NCI-H524 (cell line): Measurements from ENCODE around the gene EPHA6.

Experiments
- DNase-seq, 2 experiments: peaks; one replicate each; lab custom pipeline; 2025; lab: John Stamatoyannopoulos, UW

EPHA6 gene

DNA sequence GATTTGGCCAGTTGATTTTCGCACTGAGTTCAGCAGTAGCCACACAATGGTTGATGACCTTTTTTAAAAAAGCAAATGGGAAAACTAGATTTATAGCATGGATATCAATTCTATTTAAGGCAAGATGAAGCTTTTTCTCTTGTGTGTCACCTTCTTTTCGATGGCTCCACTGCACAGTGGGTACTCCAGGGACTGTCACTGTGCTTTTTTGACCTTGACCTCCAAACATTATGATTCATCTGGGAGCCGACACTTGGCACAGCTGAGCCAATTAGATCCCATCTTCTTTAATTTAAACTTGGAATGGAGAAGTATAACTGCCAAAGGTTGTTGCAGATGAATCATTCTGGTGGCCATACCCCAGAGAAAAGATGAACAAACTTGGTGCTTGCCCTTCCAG is 367.3 kb downstream of the EPHA6 start:
- no peak for DNase-seq

DNA sequence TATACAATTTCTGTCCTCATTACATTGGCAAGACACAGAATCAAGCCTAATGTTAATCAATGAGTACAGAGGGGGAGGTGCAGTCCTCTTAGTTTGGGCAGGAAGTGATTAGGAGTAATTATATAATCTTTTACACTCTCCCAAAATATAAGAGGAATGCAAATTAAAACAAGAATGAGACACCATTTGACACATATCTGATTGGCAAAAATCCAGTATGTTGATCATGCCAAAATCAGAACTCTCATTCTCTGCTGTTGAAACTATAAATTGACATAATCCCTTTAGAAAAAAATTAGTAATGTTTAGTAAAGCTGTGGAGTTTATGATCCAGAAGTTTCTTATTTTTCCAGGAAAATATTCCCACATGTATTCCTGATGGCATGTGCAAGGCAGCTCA is 373.4 kb downstream of the EPHA6 start:
- DNase-seq, result no peak

DNA sequence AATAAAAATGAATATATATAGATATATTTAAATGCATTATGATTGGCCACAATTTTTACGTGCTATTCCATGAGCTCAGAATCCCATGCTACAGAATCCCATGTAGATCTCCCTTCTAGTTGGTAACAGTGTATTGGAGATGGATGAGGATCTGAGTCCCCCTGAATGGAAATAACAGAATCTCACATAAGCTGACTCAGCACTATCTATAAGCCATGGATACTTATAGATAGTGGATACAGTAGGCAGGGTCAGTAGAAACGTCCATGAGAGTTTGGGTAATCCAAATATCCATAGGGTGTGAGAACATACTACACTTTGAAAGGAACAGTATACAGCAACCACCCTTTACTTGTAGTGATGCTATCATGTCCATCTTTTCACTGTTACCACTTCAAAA is 375.4 kb downstream of the EPHA6 start:
- DNase-seq, result no peak

DNA sequence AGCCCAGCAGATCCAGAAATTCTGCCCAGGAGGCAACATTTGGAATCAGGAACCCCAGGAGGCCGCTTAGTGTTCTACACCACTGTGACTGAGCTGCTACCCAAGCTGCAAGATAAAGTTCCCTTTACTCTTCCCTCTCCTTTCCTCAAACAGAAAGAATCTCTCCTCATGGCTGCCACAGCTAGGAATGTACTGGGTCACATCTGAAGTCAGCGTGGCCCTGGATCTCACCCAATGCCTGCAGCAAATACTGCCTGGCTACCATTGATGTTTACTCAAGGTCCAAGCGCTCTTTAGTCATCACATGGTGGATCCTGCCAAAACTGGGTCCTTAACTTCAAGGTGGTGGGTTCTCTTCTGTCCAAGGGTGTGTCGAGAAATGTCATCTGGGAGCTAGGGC is 382.7 kb downstream of the EPHA6 start:
- no peak for DNase-seq

DNA sequence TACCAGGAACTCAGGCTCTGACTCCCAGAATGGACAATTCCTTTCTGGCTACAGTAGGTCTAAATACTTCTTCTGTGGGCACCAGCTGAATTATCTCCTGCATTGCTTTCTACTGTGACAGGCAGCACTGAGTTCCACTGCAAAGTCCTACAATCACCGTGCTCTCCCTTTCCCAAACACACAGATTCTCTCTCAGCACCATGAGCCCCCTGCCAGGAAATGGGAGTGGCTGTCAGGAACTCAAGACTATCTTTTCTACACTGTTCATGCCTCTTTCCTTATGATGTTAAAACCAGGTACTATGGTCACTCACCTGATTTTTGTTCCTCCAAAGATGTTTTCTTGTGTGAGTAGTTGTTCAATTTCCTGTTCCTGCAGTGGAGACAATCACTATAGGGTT is 383.4 kb downstream of the EPHA6 start:
- no peak for DNase-seq

DNA sequence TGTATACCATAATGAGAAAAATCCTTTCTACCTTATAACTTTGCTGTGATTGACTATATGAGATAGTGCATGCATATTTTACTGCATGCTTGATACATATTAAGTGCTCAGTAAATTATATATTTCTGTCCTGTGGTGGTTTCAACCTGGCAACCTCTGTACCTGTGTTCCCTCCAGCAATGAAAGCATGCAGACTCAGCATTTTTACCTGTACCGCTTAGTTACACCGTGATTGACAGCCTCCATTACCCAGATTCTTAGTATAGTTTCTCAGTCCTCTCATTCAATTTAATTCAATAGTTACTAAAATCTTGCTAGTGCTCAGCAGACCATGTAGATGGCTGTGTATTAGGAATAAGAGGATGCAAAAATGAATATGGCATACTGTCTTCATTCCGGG is 386.0 kb downstream of the EPHA6 start:
- no peak for DNase-seq

DNA sequence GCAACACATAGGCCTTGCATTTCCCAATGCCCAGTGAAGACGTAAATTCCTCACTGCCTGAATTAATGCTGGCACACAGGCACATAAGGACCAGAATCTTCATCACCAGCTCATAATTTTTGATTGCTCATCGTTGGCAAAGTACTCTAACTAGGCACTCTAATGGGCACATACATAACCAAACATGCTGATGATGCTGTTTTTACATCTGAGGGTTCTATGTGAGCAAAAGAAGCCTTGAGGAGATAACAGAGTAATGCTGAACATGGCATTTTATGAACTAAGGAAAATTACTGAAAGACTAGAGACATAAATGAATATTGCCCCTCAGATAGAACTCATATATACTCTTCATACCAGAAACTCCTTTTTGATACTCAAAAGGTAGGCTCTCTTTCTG is 387.4 kb downstream of the EPHA6 start:
- DNase-seq, result no peak

DNA sequence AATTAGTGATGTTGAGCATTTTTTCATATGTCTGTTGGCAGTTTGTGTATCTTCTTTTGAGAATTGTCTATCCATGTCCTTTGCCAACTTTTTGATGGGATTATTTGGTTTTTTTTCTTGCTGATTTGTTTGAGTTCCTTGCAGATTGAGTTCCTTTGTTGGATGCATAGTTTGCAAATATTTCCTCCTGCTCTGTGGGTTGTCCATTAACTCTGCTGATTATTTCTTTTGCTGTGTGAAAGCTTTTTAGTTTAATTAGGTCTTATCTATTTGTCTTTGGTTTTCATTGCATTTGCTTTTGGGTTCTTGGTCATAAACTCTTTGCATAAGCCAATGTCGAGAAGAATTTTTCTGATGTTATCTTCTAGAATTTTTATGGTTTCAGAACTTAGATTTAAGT is 414.6 kb downstream of the EPHA6 start:
- no peak for DNase-seq

DNA sequence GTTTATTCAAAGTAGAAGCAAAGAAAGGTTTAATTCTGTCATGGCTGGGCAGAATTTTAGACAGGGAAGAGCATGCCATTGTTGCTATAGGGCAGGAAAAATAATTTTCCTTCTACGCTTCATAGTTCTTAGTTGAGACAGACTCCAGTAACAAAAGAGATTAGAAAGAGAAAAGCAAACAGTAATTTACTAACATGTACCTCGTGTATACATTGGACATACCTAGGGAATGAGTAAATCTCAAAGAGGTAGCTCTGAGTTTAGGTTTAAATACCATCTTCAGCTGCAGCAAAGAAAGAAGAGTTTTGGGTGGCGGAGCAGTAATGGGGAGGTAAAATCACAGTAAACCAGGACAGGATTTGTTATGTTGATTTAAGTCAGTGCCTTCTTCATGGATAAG is 416.1 kb downstream of the EPHA6 start:
- DNase-seq, result no peak

DNA sequence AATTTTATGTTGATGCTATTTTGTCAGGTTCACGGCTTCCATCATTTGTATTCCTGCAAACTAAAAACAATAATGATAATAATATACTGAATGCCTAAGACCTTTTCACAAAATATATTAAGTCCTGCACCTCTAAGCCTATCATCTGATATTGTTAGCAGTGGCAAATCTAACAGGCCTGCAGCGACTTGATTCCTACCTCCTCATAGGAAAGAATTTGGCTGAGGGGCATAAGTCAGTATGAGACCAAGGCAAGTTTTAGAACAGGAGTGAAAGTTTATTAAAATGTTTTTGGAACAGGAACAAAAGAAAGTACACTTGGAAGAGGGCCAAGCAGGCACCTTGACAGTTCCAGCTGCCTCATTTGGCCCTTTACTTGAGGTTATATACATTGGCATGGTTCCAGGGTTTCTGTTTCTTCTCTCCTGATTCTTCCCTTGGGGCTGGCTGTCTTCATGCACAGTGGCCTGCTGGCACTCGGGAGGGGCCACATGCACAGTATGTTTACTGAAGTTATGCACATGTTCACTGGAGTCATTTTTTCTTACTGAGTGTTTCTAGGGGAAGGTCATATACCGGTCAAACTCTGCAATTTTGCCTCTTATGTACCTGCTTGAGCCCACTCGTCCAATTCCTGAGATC is 418.1 kb downstream of the EPHA6 start:
- peak; percentile 42 to 79 for DNase-seq

DNA sequence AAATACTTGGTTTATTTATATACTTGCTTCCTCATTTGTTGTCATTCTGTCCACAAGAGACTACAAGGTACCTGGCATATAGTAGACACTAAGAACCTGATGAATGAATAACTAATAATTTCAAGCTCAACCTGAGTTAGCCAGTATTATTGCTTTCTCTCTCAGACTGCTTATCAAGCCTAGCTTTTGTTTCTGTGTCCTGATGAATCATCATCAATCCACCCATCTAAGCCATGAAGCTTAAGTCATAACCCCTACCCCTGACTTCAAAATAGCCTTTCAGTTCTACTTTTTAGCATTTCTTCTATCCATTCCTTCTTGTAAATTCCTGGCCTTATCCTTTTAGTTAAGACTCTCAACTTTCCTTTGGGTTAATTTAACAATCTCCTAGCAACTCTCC is 420.8 kb downstream of the EPHA6 start:
- DNase-seq, result no peak

DNA sequence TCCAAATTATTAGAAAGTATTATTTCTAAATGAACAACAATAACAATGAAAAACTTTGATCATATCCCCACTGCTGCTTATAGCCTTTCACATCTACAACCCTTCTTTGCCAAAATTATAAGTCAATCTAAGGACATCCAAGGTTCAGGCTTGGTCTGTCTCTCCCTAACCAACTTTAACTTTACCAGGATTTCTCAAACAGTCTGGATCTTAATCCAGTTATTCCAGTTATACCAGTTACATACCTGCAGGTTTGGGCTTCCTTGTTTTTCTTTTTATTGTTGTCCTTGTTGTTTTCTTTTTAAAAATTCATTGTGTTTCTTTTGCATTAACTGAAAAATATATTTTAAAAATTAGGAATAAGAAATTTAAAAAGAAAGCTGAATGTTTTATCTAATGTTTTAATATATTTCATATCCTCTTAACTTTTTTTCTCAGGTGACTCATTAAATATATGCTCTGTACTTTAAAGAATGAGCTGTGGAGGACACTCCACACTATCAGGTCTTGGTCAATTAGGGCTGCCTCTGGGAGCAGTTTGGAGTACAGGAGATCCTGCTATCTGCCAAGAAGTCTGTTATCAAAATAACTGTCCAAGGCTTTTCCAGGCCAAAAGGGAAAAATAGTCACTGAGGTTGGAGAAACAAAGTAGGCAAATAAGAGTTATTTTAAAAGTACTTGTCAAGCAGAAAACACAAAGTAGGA is 421.4 kb downstream of the EPHA6 start:
- no peak for DNase-seq

DNA sequence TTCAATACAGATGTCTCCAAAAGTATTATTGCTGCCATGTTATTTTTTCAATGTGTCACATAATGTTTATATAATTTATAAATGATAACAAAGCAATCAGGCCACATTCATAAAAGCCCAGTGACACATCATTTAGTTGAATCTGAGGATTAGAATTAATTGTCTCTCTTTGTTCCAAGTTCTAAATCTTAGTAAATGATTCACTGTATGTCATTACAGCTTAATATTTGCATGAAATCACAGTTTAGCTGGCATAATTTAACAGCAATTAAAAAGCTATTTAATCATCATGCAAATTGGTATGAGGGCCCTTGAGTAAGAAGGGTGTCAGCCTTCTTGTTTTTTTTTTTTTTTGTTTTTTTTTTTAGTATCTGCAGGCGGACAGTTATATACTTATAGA is 427.0 kb downstream of the EPHA6 start:
- no peak for DNase-seq

DNA sequence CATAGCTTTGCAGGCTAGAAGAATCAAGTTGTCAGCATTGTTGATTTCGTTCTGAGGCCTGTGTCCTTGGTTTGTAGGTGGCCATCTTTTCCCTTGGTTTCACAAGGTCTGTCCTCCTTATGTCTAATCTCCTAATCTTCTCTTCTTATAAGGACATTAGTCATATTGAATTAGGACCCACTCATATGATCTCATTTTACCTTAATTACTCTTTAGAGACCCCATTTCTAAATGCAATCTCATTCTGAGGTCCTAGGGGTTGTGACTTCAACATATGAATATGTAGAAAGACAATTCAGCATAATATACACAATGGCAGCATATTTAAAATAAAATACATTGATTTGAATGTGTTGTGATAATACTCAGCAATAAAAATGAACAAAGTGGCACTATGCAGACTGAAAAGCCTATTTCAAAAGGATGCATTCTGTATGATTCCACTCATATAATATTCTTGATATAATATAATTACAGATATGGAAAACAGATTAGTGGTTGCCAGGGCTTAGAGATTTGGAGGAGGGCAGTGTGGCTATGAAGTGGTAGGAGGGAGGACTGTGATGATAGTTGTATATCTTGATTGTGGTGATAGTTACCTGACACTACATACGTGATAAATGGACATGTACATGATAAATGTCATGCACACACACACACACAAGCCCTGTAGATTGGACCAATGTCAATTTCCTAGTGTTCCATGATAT is 431.0 kb downstream of the EPHA6 start:
- DNase-seq, result peak in 1 of 2 experiments; percentile 69

DNA sequence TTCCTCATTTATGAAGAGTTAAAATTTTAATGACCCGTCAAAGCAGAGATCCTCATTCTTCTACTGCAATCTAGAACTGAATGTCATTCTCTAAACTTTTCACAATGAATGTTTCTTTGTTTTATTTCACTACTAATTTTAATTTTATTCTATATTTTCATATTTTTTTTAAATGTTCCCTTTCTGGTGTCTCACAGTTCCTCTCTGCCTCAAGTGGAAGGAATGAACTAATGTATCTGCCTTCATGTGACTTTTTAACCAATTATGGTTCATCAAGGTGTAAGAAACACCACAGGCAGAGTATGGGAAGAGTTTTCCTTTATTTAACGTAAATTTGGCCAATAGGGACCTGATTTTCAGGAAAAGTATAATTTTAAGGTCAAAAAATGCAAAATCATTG is 441.7 kb downstream of the EPHA6 start:
- DNase-seq, result no peak

DNA sequence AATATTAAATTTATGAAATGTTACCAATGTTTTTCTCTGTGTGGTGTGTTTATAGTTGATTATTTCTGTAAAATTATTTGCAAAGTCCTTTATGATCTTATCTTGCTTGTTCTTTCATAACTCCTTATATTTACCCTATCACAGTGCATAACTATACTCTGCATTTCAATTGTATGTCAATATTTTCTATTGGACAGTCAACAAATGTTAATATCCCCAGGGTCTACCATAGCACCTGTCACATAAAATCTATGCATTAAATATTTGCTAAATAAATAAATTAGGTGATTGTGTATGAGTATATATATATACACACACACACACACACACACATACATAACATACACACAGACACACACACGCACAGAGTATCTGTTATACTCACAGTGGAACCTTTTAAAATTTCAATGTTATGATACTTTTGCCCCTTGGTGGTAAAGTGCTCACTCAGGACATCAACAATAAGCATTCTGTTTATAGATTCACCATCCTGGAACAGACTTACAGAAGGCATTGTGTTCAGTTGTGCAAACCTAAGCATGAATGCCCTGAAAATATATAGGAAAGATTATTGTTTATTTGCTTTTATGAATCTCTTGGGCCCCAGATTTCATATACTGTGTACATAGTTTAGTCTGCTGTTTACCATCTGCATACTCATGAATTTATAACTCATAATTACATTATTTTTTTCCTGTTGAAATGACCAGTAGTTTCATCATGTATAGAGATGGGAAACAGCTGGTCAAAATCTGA is 443.7 kb downstream of the EPHA6 start:
- DNase-seq, result no peak

DNA sequence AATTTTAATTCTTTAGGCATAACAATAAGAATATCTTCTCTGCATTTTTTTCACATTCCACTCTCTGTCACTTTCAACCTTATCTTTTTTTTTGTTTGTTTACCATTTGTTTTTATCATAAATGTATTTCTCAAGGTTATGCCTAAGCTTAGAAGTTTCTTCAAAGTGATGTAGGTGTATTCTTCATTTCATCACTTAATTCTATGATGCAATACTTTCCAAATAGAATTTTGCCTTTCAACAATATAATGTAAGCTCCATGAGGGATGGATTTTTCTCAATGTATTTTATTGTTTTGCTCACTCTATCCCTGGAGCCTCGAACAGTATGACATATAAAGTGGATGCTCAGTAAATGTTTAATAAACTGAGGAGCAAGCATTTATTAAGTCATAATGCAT is 444.9 kb downstream of the EPHA6 start:
- no peak for DNase-seq

DNA sequence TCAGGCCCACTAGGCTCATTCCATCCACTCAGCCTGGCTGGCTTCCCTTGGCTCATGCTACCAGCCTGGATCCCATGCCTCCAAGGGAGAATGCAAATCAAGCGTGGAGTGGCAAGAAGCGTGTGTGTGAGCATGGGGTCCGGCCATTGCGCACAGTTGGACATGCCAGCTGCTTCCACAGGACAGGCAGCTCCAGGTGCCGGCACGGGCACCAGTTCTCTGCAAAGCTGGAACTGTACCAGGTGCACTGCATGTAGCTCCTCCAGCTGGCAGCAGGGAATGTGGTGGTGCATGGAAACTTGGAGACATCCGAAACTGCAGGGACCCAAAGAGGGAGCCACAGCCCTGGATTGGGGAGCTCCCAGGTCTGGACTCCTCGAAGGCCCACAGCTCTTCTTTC is 449.8 kb downstream of the EPHA6 start:
- DNase-seq, result peak in 1 of 2 experiments; percentile 11

DNA sequence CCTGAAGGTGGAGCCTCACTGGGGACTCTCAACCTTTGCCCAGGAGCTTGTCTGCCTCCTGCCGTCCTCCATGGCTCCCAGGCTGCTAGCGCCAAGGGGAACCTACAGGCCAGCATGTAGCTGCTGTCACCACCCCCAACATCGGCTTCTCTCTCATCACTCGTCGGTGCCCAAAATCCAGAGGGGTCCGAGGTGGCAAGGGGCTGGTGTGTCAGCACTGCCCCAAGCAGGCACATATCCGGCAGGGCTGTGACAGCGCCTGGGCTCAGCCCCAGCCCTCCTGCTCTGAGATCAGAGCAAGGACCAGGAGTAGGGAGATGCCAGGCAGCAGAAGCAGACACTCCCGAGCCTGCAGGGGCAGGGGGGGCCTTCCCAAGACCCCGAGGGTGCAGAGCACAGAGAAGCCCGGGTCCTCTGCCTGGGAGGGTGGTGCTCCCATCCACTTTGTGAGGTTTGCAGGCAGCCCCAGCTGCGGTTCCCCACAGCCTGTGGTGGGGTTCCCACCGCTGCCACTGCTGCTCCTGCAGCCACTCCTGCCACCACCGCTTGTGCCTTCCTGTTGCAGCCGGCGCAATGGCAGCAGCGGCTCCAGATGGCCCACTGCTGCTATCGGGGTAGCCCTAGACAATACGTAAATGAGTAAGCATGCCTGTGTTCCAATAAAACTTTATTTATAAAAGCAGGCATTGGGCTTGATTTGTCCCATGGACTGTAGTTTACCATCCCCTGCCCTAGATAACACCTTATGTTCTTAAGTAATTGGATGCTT is 451.0 kb downstream of the EPHA6 start:
- no peak for DNase-seq

DNA sequence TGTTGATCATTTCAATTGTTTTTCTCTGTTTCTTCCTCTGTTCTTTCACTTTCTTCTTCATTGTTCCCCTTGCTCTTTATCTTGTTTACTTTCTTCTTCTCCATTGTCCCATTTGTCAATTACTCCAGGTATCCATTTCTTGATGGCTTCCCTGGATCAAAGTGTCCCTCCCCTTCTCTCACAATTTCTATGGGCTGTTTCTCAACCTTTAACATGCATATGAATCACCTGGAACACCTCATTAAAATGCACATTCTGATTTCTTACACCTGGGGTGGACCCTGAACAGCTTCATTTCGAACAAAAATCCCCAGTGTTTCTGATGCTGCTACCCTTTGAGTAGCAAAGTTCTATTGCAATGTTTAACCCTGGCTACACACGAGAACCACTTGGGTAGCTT is 454.8 kb downstream of the EPHA6 start:
- DNase-seq, result no peak

DNA sequence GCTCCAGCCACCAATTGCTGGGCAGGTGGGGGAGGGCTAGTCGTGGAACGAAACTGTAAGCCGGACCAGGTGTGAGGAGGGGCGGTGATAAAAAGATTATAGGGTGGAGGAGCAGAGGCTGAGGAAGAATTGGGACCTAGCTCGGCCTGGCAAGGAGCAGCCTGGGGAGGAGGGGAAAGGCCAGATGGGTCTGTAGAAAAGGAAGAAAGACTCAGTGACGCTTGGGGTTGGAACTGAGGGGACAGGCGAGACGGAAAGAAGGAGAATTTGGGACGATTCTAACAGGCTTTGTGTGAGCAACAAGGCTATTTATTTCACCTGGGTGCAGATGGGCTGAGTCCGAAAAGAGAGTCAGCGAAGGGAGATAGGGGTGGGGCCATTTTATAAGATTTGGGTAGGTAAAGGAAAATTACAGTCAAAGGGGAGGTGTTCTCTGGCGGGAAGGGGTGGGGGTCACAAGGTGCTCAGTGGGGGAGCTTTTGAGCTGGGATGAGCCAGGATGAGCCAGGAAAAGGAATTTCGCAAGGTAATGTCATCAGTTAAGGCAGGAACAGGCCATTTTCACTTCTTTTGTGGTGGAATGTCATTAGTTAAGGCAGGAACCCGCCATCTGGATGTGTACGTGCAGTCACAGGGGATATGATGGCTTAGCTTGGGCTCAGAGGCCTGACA is 462.6 kb downstream of the EPHA6 start:
- DNase-seq, result peak; percentile 54 to 69
